GM13976 (cell line): Measurements from ENCODE around the gene RHOBTB1.

Experiments used
- DNase-seq: peaks from one replicate; pipeline ENCODE4 v3.0.0; 2012; ENCODE audit warnings: low spot score
- in situ Hi-C: fragments of 300-500 bp; cut with MboI; formaldehyde crosslinking; loops from one replicate; pipeline ENCODE4 v1.12.0; 2022; ENCODE audit warnings: low sequenced_read_pairs, mixed read lengths, inconsistent platforms; ENCODE audit not compliant: unreplicated experiment
- TF ChIP-seq, protein P1 (sequence below): IDR thresholded peaks from 2 replicates; pipeline ENCODE4 v1.5.1; 2012; ENCODE audit warnings: borderline replicate concordance, mild to moderate bottlenecking; ENCODE audit not compliant: insufficient read depth; ENCODE audit errors: extremely low read depth, missing control alignments, control extremely low read depth

RHOBTB1 gene

GRCh38 chr10:60965696-60966095, 21.7 kb upstream of the RHOBTB1 start:
- TF ChIP-seq, protein P1, sequence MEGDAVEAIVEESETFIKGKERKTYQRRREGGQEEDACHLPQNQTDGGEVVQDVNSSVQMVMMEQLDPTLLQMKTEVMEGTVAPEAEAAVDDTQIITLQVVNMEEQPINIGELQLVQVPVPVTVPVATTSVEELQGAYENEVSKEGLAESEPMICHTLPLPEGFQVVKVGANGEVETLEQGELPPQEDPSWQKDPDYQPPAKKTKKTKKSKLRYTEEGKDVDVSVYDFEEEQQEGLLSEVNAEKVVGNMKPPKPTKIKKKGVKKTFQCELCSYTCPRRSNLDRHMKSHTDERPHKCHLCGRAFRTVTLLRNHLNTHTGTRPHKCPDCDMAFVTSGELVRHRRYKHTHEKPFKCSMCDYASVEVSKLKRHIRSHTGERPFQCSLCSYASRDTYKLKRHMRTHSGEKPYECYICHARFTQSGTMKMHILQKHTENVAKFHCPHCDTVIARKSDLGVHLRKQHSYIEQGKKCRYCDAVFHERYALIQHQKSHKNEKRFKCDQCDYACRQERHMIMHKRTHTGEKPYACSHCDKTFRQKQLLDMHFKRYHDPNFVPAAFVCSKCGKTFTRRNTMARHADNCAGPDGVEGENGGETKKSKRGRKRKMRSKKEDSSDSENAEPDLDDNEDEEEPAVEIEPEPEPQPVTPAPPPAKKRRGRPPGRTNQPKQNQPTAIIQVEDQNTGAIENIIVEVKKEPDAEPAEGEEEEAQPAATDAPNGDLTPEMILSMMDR, result no peak
- in situ Hi-C loops, result loop anchor here (10.0 kb wide), 1 partner anchor 151 kb away; no protein-coding TSS in a partner anchor
- no peak for DNase-seq

- DNase-seq, result peak; percentile 28
- TF ChIP-seq, protein P1, result peak; percentile 68
- in situ Hi-C loops, result loop anchor here (10.0 kb wide), 1 partner anchor 150 kb away; no protein-coding TSS in a partner anchor
Observed at GRCh38 chr10:60964257-60965235, 20.6 kb upstream of the RHOBTB1 start.

DNA sequence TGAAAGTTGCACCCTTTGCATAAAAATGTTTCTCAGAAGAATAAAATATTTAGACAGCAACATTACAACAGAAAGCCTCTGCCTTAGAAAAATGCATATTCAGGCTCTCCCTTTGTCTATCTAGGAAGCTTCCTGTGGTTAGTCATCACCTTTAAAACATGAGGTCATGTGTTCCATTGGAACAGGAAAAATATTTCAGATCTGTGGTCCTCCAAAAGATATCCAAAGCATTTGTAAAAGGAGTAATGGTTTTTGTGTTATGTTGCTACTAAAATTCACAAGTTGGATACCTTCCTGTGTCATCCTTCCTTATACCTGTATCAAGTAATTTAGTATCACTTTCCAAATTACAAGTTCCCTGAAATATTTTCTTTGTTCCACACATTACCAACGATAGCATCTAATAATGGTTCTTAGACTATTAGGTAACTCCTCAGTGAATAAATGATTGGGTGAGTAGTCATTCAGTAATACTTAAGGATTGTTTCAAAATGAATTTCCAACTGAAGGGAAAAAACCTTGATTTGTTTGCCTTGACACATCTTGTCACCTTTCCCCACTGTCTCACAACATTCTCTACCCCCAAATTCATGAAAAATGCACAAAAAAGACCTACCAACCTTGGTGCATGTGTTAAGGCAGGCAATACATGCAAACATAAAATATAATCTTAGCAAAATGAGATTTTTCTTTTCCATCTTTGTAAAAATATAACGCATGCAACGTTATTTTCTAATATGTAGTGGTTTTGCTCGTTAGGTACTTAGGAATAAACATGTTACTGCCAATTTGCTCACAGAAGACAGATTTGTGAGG, 19.7 kb upstream of the RHOBTB1 start:
- no peak for DNase-seq
- TF ChIP-seq, protein P1, result no peak
- in situ Hi-C loops, result loop anchor here (10.0 kb wide), 1 partner anchor 149 kb away; no protein-coding TSS in a partner anchor

DNA sequence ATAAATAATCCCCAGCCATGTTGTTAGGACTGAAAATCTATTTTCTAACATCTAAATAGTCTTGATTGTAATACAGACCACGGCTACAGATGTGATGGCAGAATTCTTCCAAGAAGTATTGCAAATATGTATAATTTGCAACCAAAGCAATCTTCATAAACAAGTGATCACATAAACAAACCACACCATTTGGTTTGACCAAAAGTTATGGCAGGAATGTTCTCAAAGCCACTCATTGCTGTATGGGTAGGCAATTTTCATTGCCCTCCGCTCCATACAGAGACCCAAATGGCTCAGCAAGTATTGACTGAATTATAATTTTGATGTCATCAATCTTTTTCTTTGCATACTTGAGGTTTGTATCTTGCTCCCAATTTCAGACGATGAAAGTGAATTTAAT, 19.0 kb upstream of the RHOBTB1 start:
- TF ChIP-seq, protein P1, result no peak
- DNase-seq, result no peak
- in situ Hi-C loops, result loop anchor here (10.0 kb wide), 1 partner anchor 148 kb away; no protein-coding TSS in a partner anchor

GRCh38 chr10:60960913-60961312, 16.9 kb upstream of the RHOBTB1 start:
- TF ChIP-seq, protein P1, result no peak
- in situ Hi-C loops, result loop anchor here (10.0 kb wide), 1 partner anchor 146 kb away; no protein-coding TSS in a partner anchor
- no peak for DNase-seq

- DNase-seq, result no peak
- TF ChIP-seq, protein P1, result no peak
- in situ Hi-C loops, result loop anchor here (10.0 kb wide), 1 partner anchor 145 kb away; no protein-coding TSS in a partner anchor
Observed at GRCh38 chr10:60960031-60960430, 16.0 kb upstream of the RHOBTB1 start.
